ENCODE data around the gene ZNF330.

Gene ZNF330

DNA sequence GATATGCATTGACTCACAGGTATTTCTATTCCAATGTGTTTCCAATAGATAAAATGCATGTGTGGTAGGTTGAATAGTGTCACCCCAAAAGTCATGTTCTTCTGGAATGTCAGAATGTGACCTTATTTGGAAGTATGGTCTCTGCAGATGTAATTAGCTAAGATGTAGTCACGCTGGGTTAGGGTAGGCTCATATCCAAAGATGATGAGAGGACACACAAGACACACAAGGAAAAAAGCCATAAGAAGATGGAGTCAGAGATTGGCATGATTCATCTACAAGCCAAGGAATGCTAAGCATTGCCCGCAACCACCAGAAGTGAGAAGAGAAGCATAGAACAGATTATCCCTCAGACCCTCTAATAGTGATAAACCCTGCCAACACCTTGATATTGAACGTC is 17.5 kb downstream of the ZNF330 start:
- TF ChIP-seq CTCF (conservative IDR thresholded peaks at IDR 0.05; ENCODE audit: low read depth, low read length), result no peak
- H3K27ac ChIP-seq, result no peak overlapping the region

GRCh38 chr4:141240259-141240658 is 19.6 kb downstream of the ZNF330 start:
- Histone ChIP-seq H3K27me3 (ENCODE audit: insufficient read depth, low read depth) (no peaks in the 10 kb centered on the region), H3K4me1 (ENCODE audit: low read depth, poor library complexity, severe bottlenecking) (no peaks in the 10 kb centered on the region), H3K4me3 (IDR thresholded peaks at IDR 0.05; ENCODE audit: insufficient read depth, low read depth, low read length) (no peak overlapping the region), H2AFZ (ENCODE audit: low read depth) (no peak overlapping the region), H4K20me1 (ENCODE audit: insufficient read depth) (no peaks in the 10 kb centered on the region), H3K79me2 (ENCODE audit: insufficient read depth, low read depth) (no peaks in the 10 kb centered on the region), H3K27ac (no peak overlapping the region), H3K36me3 (ENCODE audit: insufficient read depth) (no peaks in the 10 kb centered on the region), H3K9ac (no peak overlapping the region), H3K4me2 (no peak overlapping the region)
- no peak for TF ChIP-seq CTCF (conservative IDR thresholded peaks at IDR 0.05; ENCODE audit: low read depth, low read length)

More for the DNA sequence above, 17.5 kb downstream of the ZNF330 start:
- no peaks in the 10 kb centered on the region for H3K4me1 ChIP-seq (ENCODE audit: low read depth, poor library complexity, severe bottlenecking)
- no peak overlapping the region for H3K4me2 ChIP-seq
- peaks cover 9% of the 10 kb centered on the region; the same call in 1 of the 2 replicates for H3K36me3 ChIP-seq (ENCODE audit: insufficient read depth)
- H2AFZ ChIP-seq (ENCODE audit: low read depth), result no peak overlapping the region
- H4K20me1 ChIP-seq (ENCODE audit: insufficient read depth), result no peaks in the 10 kb centered on the region
- no peak overlapping the region for H3K4me3 ChIP-seq (IDR thresholded peaks at IDR 0.05; ENCODE audit: insufficient read depth, low read depth, low read length)
- H3K9ac ChIP-seq, result no peak overlapping the region
- H3K27me3 ChIP-seq (ENCODE audit: insufficient read depth, low read depth), result no peaks in the 10 kb centered on the region
- H3K79me2 ChIP-seq (ENCODE audit: insufficient read depth, low read depth), result no peaks in the 10 kb centered on the region

DNA sequence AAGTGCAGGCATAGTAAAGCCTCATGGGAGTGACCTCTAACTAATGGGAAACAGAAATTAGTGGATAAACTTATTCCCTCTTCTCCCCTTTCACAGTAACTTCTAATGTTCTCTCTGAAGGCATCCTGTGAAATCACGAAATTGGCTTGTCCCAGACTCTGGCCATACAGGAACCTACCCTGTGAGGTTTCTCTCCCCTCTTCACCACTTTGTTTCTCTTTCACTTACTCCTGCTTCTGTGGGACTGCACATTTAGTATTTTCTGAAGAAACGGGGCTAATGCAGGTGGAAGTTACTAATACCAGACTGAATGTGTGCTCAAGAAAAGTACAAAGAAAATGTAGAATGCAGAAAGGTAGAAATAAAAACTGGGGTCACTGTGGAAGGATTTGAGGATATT is 20.0 kb downstream of the ZNF330 start:
- no peaks in the 10 kb centered on the region for H3K36me3 ChIP-seq (ENCODE audit: insufficient read depth)
- no peak overlapping the region for H3K4me3 ChIP-seq (IDR thresholded peaks at IDR 0.05; ENCODE audit: insufficient read depth, low read depth, low read length)
- no peaks in the 10 kb centered on the region for H3K4me1 ChIP-seq (ENCODE audit: low read depth, poor library complexity, severe bottlenecking)
- no peak overlapping the region for H2AFZ ChIP-seq (ENCODE audit: low read depth)
- H3K79me2 ChIP-seq (ENCODE audit: insufficient read depth, low read depth), result no peaks in the 10 kb centered on the region
- H3K9ac ChIP-seq, result no peak overlapping the region
- TF ChIP-seq CTCF (conservative IDR thresholded peaks at IDR 0.05; ENCODE audit: low read depth, low read length), result no peak
- no peaks in the 10 kb centered on the region for H4K20me1 ChIP-seq (ENCODE audit: insufficient read depth)
- no peak overlapping the region for H3K4me2 ChIP-seq
- H3K27ac ChIP-seq, result no peak overlapping the region
- H3K27me3 ChIP-seq (ENCODE audit: insufficient read depth, low read depth), result no peaks in the 10 kb centered on the region

DNA sequence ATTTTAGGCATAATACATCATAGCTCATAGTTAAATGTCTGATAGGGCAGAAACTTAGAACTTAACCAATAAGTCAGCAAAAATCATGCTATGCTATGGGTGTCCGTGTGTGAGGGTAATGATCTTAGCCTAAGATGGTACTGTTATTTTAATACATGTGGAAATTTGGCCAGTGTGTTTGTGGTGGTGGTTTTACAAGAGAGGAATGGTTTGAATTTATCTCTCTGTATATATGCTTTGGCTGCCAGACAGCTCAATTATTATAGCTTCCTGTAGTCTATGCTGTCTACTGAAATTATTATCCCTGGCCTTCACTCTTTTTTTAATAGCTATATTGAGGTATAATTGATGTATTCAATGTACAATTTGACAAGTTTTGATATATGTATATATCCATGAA is 21.3 kb downstream of the ZNF330 start:
- H3K4me3 ChIP-seq (IDR thresholded peaks at IDR 0.05; ENCODE audit: insufficient read depth, low read depth, low read length), result no peak overlapping the region
- TF ChIP-seq CTCF (conservative IDR thresholded peaks at IDR 0.05; ENCODE audit: low read depth, low read length), result no peak
- no peaks in the 10 kb centered on the region for H3K4me1 ChIP-seq (ENCODE audit: low read depth, poor library complexity, severe bottlenecking)
- H3K27me3 ChIP-seq (ENCODE audit: insufficient read depth, low read depth), result no peaks in the 10 kb centered on the region
- H2AFZ ChIP-seq (ENCODE audit: low read depth), result no peak overlapping the region
- no peak overlapping the region for H3K4me2 ChIP-seq
- H4K20me1 ChIP-seq (ENCODE audit: insufficient read depth), result no peaks in the 10 kb centered on the region
- no peak overlapping the region for H3K9ac ChIP-seq
- no peaks in the 10 kb centered on the region for H3K36me3 ChIP-seq (ENCODE audit: insufficient read depth)
- no peaks in the 10 kb centered on the region for H3K79me2 ChIP-seq (ENCODE audit: insufficient read depth, low read depth)
- no peak overlapping the region for H3K27ac ChIP-seq
